ENCODE data around the gene ALMS1. TPM values are rescaled to one million over a fixed set of nuclear protein-coding genes. Genes with fewer than 3 reads are reported as not detected.
"Not testable (repeated sequence)": the region's sequence is repeated elsewhere in the genome, so short reads cannot be mapped to it uniquely, and the experiment has no call there.

ALMS1 gene
- total and polyA plus RNA-seq, 2 of the 4 experiments (the other 2 are of a cell fraction) = 20.8 to 52.8 TPM

GRCh38 chr2:73560875-73561274, 175.2 kb downstream of the ALMS1 start:
- CTCF ChIA-PET = not testable (repeated sequence)

More at GRCh38 chr2:73560875-73561274, 175.2 kb downstream of the ALMS1 start:
- H3K27ac ChIP-seq (ENCODE audit: insufficient read depth, low read length); ATAC-seq (ENCODE audit: low read depth); H3K36me3 ChIP-seq (ENCODE audit: control insufficient read depth, insufficient read depth, low read length); H2AK9ac ChIP-seq (replicated peaks; ENCODE audit: low read depth, low read length, poor library complexity); H2AFZ ChIP-seq (replicated peaks; ENCODE audit: low read length, poor library complexity); dilution Hi-C loops (cut with HindIII; ENCODE audit: low sequenced_read_pairs, unreplicated experiment); H4K20me1 ChIP-seq (ENCODE audit: insufficient read depth, low read length); H2BK15ac ChIP-seq (ENCODE audit: low read depth, low read length); in situ Hi-C loops (cut with MboI; ENCODE audit: low sequenced_read_pairs); H2BK120ac ChIP-seq (ENCODE audit: low read depth, low read length); H3K23ac ChIP-seq (ENCODE audit: low read depth, low read length); H4K91ac ChIP-seq (ENCODE audit: insufficient read depth, low read depth, low read length); H3K4me1 ChIP-seq (ENCODE audit: control insufficient read depth, insufficient read depth, low read length); H4K5ac ChIP-seq (ENCODE audit: low read depth, low read length); H3K9ac ChIP-seq (ENCODE audit: low read depth, low read length); H3K9me1 ChIP-seq (ENCODE audit: insufficient read depth, low read length); H3K56ac ChIP-seq (ENCODE audit: extremely low read depth, insufficient read depth, low read length); H3K4ac ChIP-seq (ENCODE audit: low read depth, low read length); H2BK5ac ChIP-seq (ENCODE audit: low read depth, low read length, poor library complexity, severe bottlenecking); H3K9me3 ChIP-seq (ENCODE audit: control insufficient read depth, insufficient read depth, low read length); H3K4me3 ChIP-seq (ENCODE audit: insufficient read depth, low read depth, low read length); H3K79me1 ChIP-seq (ENCODE audit: low read depth in 1 of 2, low read length in 2 of 2); POLR2A ChIA-PET (ENCODE audit: unreplicated experiment); H3K27me3 ChIP-seq (ENCODE audit: control insufficient read depth, insufficient read depth, low read length); H3K4me2 ChIP-seq (ENCODE audit: low read depth, low read length); DNase-seq; H3K18ac ChIP-seq (ENCODE audit: low read depth, low read length); BruUV-seq (replicated peaks); H3K14ac ChIP-seq (replicated peaks; ENCODE audit: low read depth, low read length); H4K8ac ChIP-seq (ENCODE audit: low read depth in 2 of 2, low read length in 2 of 2); intact Hi-C loops (cut with micrococcal nuclease); H2BK20ac ChIP-seq (ENCODE audit: low read depth, low read length); H2AK5ac ChIP-seq (ENCODE audit: low read depth, low read length): not testable (repeated sequence)
- WGBS, 2 experiments (ENCODE audit: extremely low coverage in 2 of 2, insufficient read length in 1 of 2) = no CpG with 5 or more reads among the region's 5 CpGs

Data from IMR-90 (cell line).